Activated T-helper 9 cell treated with anti-CD3 and anti-CD28 coated beads, Interleukin-2, amount 50 U/mL, for 16 hours (primary cell): ENCODE results near the gene ARRB2.

Experiments used
- DNase-seq: peaks from one replicate; pipeline ENCODE4 v3.0.0-alpha.2; 2020; ENCODE audit warnings: low read depth

The ARRB2 gene

DNA sequence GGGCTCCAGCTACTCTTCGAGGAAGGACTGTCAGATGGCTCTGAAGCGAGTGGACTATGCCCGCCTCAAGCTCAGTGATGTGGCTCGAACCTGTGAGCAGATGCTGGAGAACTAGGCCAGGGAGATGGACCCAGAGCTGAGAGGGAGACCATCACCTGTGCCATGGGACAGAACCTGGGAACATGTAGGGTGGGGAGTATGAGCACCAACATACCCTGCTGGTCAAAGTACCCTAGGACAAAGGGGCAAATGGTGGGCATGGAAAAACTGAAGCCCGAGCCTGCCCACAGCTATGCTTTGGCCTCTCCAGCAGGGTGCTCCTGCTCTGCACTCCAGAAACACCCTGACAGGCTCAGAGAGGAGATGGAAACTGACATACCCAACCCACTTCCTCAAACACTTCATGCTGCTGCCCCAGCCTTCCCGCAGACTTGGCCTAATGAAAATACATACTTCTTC lies 22.7 kb downstream of the ARRB2 start:
- no peak for DNase-seq

DNA sequence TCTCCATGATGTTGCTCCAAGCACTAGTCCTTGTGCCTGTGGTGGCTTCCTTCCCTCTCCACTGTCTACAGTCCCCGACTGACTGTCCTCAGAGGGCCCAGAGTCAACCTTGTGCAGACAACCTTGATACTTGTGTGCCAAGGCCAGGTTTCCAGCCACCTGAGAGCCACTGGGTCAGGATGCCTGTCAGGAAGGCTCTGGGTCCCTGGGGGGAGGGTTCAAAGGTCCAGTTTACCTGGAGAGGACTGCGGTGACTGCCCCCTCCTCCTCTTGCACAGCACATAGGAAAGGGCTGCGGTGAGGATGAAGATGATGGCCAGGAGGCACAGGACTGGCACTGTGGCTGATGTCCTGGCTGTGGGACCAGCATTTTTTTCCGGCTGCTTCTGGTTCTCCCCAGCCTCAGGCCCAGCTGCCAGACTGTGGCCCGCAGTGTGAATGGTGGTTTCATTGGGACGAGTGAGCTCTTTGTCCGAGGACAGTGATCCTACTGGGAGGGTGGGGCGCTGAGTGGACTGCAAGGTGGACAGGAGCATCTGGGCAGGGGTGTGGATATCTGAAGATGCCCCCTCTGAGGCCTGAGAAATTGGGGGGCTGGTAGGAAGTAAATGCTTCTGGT lies 24.5 kb downstream of the ARRB2 start:
- no peak for DNase-seq

DNA sequence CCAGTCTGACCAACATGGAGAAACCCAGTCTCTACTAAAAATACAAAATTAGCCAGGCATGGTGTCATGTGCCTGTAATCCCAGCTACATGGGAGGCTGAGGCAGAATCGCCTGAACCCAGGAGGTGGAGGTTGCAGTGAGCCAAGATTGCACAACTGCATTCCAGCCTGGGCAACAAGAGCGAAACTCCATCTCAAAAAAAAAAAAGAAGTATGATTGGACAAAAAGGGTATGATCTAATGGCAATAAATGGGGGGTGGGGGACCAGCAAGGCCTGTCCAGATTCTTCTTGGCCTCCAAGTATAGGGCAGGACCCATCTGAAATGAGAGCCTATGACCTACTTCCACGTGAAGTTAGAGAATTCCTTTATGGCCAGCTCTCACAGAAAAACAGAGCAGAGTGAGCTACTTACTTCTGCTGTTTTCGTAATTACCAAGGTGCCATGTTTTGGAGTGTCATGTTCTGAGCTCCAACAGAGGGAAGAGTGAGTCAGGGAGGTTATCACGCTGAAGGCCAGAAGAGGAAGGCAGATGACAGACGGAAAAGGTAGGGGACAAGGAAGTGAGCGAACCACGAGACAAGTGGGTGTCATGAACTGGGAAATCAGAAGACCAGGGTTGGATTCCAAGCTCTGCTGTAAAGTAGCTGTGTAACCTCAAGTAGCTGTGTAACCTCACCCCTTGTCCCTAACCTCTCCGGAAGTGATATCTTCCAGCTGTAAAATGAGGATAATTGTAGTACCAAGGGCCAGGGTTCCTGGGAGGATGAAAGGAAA lies 25.6 kb downstream of the ARRB2 start:
- no peak for DNase-seq

DNA sequence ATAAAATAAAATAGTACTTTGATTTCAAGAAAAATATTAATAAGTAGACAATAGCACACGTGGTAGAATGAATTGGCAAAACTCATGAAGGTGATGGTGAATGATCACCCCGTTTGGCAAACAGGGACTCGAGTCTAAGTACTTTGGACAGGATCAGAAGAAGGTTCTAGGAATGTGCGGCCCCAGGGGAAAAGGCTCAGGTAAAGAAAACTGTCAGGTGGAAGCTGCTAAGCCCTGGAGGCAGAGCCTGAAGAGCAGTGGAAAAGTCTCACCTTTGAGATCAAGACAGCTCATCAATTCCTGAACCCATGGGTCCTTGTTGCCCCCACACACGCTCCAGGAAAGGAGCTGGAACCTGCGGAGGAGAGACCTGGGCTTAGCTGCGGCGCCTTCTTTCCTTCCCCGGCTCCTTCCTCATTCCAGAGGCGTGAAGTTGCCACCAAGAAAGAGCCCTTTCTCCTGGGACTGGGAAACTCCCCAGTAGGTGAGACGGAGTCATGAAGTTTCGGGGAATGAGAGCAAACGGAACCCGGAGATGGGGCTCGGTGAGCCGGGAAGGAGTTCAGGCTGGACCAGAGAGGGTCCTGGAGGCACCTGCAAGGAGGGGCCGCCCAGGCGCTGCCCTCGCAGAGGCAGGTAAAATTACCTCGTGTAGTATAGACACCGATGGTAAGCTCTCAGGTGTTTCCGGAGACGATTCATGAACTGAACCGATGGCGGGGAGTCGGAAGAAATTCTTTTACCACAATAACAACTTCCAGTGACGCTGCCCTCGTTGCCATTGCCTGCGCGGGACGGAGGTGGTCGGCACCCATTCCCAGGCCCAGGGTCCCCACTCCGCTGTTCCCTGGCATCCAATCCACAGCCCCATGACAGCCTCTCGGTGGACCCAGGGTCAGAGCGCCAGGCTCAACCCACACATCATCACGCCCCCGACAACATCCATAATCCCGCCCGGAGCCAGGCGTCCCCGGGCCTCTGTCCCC lies 28.0 kb downstream of the ARRB2 start:
- no peak for DNase-seq

DNA sequence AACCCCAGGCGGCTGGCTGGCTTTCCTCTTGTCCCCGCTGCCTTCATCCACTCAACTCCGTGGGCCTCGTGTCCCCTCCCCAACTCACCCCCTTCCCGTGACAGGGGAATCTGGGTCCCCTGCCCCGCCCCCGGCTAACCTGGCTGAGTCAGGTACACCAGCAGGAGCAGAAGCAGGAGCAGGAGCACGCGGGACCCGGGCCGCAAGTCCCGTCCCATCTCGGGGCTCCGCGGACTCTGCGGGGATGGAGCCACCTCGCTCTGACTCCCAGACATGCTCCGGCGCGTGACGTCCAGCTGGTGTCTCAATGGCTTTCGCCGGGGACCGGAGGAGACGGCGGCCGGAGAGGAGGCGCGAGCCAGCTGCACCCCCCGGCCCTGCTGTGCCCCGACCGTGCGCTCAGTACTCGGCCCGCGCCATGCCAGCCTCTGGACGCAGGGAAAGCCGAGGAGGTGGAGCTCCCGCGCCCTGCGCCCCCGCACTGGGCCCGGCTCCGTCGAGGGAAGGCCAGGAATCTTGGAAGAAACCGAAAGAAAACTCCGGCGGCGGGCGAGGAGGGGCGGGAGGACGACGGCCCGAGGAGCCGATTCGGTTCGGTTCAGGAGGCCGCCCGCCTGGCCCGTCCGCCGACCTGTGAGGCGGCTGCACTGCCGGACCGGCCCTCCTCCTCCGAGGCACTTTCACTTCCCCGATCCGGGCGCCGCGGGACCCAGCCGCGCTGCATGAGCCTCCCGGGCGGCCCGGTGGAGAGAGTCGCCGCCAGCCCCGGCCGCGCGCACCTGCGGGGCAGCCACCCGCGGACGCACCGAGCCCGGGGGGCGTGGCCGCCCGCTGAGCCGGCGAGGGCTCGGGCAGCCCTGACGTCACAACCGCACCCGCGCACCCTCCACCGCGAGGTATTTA lies 28.9 kb downstream of the ARRB2 start, which contains the start of the genes CXCL16 and ZMYND15:
Gene CXCL16, minus strand, starts transcription at position 807 of the 903 bp plus-strand sequence. Its CDS starts 589 bp downstream, at position 218.
Gene ZMYND15, plus strand, starts transcription at position 712 of the 903 bp plus-strand sequence. CDS start 716 bp downstream, outside the sequence.
- peak; percentile 45 for DNase-seq

DNA sequence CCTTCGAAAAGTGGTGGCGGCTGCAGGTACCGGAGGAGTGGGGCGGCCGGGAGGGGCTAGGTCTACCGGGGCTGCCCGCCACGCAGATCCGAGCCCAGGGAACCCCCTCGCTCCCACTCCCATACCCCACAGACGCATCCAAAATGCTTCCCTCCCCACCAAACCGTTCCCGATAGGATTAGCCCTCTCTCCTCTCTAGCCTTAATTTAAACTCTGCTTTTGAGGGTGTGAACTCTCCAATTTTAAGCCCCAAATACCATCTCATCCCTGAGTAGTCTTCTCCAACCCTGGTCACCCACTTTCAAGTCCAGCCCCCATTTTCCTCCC lies 29.6 kb downstream of the ARRB2 start:
- DNase-seq, result no peak

DNA sequence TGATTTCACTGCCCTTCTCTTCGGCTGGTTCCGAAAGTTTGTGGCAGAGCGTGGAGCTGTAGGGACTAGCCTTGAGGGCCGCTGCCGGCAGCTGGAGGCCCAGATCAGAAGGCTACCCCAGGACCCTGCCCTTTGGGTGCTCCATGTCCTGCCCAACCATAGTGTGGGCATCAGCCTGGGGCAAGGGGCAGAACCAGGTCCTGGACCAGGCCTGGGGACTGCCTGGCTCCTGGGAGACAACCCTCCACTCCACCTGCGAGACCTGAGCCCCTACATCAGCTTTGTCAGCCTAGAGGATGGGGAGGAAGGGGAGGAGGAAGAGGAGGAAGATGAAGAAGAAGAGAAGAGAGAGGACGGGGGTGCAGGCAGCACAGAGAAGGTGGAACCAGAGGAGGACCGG lies 30.2 kb downstream of the ARRB2 start:
- DNase-seq, result no peak

DNA sequence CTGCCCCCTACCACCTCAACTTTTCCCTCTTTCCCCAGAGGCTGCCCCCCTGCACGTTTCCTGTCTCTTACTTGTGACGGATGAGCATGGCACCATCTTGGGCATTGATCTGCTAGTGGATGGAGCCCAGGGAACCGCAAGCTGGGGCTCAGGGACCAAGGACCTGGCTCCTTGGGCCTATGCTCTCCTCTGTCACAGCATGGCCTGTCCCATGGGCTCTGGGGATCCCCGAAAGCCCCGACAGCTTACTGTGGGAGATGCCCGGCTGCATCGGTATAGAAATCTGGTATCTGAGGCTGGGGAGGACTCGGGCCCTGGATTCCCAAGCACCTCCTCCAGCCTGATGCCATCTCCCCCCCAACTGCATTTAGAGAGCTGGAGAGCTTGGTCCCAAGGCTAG lies 31.1 kb downstream of the ARRB2 start:
- no peak for DNase-seq

DNA sequence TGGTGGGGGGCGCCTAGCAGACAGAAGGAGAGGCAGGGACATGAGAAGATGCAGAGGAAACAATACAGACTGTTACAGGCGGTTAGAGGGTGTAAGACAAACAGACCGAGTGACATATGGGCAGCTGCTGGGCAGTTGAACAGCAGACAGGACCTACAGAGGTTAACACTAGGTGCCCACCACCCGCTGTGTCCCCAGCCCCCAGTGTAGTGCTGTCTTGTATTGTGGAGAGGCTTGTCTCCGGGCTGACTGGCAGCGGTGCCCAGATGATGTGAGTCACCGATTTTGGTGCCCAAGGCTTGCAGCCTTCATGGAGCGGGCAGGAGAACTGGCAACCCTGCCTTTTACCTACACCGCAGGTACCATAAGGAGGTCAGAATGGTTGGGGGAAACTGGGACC lies 31.7 kb downstream of the ARRB2 start:
- DNase-seq, result no peak

DNA sequence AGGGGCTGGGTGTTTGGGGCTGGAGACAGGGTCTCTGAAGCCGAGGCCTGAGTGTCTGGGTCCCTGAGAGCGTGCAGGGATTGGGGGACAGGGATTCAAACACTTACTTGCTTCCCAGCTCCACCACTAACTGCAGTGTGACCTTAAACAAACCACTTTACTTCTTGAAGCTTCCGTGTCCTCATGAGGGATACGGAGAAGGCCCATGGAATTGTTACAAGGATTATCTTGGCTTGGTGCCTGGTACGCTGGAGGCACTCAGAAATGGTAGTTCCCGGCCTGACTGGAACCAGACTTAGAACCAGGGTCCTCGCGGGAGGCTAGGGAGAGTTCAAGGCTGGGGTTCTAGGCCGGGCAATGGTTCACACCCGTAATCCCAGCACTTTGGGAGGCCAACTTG lies 32.2 kb downstream of the ARRB2 start:
- DNase-seq, result no peak

DNA sequence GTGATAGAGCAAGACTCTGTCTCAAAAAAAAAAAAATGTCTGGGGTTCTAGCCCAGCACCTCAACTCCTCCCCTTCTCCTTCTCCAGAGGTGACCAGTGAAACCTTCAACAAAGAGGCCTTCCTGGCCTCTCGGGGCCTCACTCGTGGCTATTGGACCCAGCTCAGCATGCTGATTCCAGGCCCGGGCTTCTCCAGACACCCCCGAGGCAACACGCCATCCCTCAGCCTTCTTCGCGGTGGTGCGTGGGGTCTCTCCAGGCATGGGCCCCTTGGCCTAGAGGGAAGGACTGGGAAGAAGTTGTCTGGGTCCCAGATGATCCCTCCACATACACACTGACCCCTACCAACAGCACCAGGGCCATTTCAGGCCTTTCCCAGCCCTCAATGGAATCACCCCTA lies 32.8 kb downstream of the ARRB2 start:
- DNase-seq, result no peak

DNA sequence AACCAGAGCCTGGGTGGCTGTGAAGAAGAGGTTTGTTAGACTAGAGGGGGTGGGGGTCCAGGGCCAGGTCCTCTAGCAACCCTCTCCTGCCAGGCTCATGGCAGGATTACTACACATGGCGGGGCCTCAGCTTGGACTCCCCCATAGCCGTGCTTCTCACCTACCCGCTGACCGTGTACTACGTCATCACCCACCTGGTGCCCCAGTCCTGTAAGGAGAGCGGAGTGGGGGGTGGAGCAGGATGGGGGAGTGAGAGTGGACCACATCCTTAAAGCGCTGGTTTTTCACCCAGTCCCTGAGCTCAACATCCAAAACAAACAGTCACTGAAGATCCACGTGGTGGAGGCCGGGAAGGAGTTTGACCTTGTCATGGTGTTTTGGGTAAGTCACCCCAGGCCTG lies 33.5 kb downstream of the ARRB2 start:
- no peak for DNase-seq

DNA sequence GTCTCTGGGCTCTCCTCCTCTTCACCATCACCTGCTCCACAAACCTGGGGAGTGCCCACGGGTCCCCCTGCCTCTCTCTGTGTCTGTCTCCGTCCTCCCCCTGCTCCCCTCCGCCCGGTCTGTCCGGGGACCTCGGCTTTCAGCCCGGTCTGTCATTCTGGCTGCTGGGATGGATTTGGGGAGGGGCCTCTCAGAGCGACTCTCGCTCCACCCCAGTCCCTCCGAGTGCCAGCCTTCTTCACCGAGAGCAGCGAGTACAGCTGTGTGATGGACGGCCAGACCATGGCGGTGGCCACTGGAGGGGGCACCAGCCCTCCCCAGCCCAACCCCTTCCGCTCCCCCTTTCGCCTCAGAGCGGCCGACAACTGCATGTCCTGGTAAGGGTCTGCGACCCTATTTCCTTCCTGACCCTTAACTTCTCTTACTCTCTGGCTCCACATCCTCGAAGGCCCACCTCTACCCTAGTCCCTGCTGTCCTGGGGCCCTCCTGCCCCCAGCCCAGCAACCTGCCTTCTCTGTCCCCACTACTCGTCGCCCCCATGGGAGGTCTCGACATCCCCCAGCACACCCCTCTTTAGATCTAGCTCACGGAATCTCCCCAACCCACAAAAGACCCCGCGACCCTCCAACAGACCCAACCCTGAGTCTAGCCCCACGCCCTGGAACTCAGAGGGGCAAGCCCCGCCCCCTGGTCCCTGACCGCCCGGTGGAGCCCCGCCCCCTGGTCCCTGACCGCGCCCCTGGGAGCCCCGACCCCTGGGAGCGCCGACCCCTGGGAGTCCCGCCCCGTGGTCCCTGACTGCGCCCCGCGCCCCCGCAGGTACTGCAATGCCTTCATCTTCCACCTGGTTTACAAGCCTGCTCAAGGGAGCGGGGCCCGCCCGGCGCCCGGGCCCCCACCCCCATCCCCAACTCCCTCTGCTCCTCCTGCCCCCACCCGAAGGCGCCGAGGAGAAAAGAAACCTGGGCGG lies 34.9 kb downstream of the ARRB2 start:
- DNase-seq, result no peak

DNA sequence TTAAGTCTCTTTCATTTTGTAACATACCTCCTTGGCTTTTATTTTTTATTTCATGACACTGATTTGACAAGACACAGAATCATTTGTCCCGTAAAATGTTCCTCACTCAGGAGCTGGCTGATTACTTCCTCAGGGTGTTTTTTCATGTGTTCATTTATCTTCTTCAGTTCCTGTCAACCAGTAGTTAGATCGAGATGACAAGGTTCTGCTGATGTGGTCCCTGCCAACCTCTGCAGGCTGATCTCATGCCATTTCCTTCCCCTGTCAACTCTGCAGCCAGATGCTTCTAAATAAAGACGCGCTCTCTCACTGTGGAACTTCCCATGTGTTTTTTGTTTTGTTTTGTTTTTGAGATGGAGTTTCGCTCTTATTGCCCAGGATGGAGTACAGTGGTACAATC lies 37.4 kb downstream of the ARRB2 start:
- no peak for DNase-seq

DNA sequence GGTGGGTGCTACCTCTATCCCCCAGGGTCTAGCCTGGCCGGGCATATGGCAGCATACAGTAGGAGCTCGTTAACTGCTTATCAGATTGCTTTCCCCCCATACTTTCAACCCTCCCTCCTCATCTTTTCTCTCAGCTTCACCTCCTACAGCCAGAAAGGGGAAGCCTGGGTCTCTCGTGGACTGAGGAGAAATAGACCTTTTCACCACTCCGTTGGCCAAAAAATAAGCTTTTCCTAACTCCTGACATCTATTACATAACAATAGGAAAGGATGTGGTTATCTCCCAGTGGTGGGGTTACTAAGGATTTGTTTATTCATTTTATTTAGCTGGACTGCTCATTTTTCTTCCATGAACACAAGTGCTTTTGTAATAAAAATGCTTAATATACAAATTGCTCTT lies 38.3 kb downstream of the ARRB2 start:
- no peak for DNase-seq

DNA sequence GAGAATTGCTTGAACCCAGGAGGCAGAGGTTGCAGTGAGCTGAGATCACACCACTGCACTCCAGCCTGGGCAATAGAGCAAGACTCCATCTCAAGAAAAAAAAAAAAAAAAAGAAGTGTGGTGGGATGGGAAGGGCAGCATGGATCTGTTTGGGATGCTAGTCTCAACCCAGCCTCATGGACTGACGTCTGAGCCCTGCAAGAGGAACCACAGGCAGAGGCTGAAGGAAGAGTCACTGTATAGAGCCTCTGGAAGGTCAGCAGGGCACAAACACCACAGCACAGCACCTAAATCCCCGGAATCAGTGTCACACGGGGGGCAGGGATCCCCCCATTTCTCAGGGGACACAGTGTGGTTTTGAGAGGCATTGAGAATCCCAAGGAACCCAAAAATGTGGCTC lies 40.2 kb downstream of the ARRB2 start:
- DNase-seq, result no peak

DNA sequence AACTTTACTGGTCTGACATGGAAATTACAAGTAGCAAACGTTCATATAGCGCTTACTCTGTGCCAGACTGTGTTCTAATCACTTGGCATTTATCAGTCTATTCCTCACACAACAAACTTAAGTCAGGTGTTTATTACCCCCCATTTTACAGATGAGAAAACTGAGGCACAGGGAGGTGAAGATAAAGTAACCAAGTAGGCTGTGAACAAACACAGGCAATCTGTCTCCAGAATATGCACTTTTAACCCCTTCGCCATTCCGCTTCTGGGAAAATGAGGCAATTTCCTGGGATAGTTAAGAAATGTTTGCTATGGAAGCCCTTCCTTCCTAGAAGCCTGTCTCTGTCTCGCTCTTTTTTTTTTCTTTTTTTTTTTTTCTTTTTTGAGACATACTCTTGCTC lies 41.5 kb downstream of the ARRB2 start:
- DNase-seq, result no peak

DNA sequence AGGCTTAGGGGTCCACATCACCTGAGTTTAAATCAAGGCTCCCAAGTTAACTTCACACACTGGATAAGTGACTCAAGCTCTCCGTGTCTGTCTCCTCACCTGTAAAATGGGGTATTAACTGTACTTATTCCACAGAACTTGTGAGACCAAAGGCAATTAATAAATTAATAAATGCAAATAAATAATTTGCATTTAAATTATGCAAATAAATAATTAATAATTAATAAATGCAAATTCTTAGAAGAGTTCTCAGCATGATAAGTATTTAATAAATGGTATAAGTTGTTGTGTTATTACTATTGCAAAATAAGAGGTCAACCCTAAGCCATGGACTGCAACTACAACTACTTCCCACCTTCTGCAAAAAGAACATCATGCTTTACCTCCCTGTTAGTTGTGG lies 43.0 kb downstream of the ARRB2 start:
- no peak for DNase-seq

DNA sequence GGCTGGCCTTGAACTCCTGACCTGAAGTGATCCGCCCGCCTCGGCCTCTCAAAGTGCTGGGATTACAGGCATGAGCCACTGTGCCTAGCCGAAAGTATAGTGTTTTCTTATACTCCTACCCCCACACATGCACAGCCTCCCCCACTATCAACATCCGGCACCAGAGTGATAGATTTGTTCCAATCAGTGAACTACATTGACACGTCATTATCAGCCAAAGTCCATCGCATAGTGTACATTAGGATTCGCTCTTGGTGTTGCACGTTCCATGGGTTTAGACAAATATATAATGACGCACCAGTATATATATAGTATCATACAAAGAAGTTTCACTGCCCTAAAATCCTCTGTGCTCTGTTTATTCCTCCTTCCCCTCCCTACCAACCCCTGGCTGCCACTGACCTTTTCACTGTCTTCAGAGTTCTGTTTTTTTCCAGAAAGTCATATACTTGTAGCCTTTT lies 49.4 kb downstream of the ARRB2 start:
- no peak for DNase-seq

DNA sequence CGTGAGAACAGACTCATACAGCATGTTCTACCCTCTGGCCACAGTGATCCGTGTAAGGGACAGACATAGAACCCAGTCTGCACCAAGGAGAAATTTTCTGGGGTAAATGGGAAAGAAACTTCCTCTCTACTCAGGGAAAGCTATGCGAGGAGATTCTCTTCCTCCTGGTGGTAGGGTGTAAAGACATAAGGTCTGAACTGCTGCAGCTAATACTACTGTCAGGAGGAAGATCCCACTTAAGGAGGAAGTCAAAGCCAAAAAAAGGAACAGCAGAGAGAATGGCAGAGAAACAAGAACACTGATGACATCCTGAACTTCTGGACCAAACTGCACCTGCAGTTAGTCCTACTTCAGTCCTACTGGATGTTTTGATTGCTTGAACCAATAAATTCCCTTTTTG lies 54.2 kb downstream of the ARRB2 start:
- no peak for DNase-seq
